HG02642 (cell line): Measurements from ENCODE around the gene CLDN2.
"Not testable (repeated sequence)": the region's sequence is repeated elsewhere in the genome, so short reads cannot be mapped to it uniquely, and the experiment has no call there.

Source experiments
- ATAC-seq: cut with Tn5 transposase; IDR thresholded peaks from one replicate; pipeline ENCODE4 v1.9.1; 2021; ENCODE audit warnings: mild to moderate bottlenecking; ENCODE audit not compliant: unreplicated experiment, poor library complexity

The CLDN2 gene, protein sequence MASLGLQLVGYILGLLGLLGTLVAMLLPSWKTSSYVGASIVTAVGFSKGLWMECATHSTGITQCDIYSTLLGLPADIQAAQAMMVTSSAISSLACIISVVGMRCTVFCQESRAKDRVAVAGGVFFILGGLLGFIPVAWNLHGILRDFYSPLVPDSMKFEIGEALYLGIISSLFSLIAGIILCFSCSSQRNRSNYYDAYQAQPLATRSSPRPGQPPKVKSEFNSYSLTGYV

DNA sequence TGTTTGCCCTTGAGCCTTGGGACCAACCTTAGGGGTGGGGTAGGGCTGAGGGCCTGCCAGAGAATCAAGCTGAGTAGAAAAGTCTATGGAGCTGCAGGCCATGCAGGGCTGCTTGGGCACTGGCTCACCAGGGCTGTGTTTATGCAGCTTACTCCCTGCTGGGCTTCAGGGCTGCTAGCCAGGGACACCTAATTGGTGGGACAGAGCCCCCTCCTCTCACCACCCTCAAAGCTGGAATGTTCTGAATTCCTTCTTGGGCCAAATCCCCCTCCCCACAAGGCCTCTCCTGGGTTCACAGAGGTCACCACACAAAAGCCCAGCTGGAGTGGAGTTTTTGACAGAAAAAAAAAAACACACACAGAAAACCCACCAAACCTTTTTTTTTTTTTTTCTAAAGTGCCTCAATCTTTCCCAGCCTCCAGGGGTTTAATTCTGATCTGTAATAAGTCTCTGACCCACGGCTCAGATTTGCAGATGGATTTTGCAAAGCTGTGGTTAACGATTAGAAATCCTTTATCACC, at the start of gene CLDN2:
Gene CLDN2 (plus strand): TSS at position 471 of the 521 bp plus-strand sequence. CDS start 7,827 bp downstream, outside the sequence.
- ATAC-seq: no peak

DNA sequence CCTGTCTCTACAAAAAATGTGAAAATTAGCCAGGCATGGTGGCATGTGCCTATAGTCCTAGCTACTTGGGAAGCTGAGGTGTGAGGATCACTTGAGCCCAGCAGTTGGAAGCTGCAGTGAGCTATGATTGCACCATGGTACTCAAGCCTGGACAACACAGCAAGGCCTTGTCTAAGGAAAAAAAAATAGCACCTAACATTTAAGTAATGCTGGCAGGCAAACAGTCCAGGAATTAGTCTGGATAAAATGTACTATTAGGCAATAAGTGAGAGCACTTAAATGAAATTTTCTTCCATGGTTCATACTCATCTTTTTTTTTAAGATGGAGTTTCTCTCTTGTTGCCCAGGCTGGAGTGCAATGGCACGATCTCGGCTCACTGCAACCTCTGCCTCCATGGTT, 47.4 kb upstream of the CLDN2 start:
- not testable (repeated sequence) for ATAC-seq

- no peak for ATAC-seq
Observed at GRCh38 chrX:106874075-106874474, 46.1 kb upstream of the CLDN2 start.

DNA sequence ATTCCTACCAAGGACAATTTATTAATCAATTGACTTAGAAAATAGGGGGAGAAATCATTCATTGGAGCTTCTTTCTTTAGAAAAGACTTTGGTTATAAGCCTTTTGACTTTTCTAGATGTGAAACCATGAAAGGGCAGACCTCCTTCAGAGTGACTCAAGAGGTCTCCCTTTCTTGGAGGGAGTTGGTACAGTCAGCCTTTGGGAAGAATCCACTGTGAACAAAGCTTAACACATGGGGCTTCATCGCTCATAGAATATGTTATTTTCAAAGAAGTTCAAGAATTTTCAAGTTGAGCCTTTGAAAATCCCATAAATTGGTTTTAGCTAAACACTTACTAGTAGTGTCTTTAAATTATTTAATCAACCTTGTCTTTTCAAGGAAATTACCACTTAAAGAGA, 45.1 kb upstream of the CLDN2 start:
- ATAC-seq: no peak

DNA sequence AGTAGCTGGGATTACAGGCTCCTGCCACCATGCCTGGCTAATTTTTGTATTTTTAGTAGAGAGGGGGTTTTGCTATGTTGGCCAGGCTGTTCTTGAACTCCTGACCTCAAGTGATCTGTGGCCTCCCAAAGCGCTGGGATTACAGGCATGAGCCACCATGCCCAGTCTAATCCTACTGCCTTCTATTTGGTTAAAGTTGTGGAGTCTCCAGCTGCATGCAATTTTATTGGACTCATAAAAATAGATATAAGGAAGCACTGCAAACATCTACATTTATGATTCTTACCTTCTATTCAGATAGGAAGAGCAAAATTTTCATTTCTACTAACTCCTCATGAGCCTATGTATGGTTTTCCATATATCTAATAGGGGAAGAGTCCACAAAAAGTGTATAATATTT, 30.7 kb upstream of the CLDN2 start:
- no peak for ATAC-seq

GRCh38 chrX:106891762-106892460, 28.3 kb upstream of the CLDN2 start:
- no peak for ATAC-seq

GRCh38 chrX:106894392-106894909, 25.8 kb upstream of the CLDN2 start:
- no peak for ATAC-seq

GRCh38 chrX:106894978-106895452, 25.2 kb upstream of the CLDN2 start:
- no peak for ATAC-seq

- no peak for ATAC-seq
Observed at GRCh38 chrX:106897259-106897658, 22.9 kb upstream of the CLDN2 start.

GRCh38 chrX:106898462-106898861, 21.7 kb upstream of the CLDN2 start:
- peak; percentile 70 for ATAC-seq

DNA sequence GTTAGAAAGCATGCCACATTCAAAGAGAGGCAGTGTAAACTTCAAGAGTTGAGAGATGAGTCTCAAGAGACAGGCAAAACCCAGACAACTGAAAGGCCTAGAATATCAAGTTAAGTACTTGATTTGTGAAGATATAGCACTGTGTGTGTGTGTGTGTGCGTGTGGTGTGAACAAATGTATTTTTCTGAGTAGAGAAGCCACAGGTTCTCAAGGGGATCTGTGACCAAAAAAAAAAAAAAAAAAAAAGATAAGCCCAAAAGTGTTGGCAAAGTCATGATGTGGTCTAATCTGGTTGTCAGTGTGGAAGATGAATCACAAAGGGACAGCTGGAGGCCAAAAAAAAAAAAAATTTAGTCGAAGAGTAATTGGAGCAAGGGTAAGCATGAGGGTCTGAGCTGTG, 20.9 kb upstream of the CLDN2 start:
- ATAC-seq: no peak

GRCh38 chrX:106899841-106900240, 20.4 kb upstream of the CLDN2 start:
- ATAC-seq: no peak

DNA sequence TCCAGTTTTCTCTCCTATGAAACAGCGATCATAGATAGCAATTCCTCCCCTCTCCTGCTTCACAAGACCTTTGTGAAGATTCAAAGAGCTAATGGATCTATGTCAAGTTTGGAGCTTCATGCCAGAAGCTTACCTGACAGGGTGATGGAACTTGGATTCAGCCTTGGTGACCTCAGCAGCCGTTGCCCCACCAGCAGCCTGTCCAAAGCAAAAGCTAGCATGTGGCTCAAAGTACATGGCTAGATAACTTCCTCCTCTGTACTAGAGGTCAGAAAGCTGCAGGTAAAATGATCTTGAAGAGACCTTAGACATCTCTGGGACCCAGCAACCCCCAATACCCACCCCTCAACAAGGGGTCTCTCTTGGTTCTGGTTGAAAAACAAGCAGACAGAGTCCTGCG, 18.9 kb upstream of the CLDN2 start:
- no peak for ATAC-seq

- ATAC-seq: no peak
Observed at GRCh38 chrX:106901781-106902219, 18.4 kb upstream of the CLDN2 start.

DNA sequence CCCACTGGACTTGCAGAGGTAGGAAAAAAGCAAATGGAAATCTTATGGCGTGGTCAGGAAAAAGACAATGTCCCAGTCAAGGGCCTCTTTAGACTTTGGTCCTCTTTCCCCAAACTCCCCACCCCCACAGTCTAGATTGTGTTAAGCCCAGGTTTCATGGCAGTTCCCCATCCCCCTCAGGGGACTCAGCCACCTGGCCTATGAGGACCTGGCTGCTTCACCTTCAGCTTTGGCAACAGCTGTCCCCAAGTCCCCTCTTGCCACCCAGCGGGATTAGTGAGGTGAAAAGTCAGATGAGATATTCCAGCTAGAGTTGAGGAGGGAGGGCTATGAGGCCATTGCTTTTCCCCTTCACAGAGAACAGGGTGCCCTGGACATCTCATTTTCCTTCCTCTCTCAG, 17.5 kb upstream of the CLDN2 start:
- ATAC-seq: no peak

GRCh38 chrX:106903291-106903824, 16.8 kb upstream of the CLDN2 start, which contains the start of gene RIPPLY1:
Gene RIPPLY1 (minus strand): TSS chrX:106903341. CDS start chrX:106903287, 54 bp downstream.
- no peak for ATAC-seq

DNA sequence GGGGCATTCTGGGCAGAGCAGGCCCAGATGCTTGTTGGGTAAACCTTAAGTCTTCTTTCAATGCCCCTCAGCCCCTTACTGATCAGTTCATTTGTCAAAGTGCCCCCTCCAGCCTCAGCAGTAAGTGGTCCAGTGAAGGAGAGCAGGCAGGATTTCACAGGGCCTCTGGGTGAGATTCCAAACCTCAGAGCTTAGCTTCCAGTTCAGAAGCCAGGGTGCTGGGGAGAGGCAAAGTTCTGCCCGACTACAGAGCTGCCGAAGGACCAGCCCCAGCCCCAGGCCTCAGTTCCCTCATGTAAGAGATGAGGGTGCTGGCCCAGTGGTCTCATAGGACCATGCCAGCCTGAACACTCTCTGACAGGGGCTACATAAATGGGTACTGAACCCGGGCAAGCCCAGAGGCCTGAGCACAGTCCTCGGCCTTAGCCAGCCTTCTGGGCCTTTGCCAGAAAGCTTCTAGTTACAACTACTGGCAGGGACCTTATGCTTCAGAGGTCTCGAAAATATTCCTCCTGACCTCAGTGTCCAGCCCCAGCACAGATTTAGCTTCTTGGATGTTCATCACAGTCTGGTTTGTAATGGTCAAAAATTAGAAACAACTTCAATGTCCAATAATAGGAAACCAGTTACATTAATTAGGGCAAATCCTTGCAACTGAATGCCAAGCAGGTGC, 16.2 kb upstream of the CLDN2 start:
- no peak for ATAC-seq

DNA sequence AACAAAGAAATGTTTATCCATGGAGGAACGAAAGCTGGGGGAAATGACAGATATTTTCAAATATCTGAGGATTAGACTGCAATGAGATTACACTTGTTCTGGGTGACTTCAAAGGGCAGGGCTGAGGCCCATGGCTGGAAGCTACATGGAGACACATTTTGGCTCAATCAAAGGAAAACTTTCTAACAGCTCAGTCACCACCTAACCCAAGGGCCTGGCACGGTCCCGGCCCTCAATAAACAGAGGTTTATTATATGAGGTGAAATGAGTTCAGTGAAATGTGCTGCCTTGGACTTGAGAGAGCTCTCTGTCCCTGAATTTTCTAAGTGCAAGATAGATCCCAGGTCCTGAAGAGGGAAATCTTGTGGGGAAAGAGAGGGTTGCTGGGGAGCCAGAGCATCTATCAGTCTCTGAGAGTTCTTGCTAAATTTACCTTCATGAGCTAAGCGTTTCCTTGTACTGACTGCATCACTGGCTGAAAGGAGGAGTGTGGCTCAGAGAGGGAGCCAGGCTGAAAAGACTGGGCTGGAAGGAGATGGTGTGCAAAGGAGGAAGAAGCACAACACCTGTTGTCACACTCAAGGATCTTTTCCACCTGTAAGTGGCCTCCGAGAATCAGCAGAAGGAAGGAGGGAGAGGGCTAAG, 15.0 kb upstream of the CLDN2 start:
- ATAC-seq: no peak

DNA sequence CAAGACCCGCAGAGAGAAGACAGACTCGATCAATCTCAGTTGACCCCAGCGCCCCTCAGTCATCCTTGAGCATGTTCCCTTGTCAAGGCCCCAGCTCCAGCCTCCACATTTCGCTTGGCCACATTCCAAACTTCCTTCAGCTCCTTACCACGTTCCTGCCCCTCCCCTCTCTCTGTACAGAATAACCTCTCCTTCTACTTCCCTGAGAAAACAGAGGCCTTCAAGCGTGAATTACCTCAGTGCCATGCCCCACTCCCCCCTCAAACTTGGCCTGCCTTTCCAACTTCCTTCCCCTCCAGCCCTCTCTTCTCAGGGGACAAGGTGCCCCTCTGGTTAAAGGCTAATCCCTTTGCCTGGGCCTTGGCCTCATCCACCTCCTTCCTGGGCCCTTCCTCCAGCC, 13.8 kb upstream of the CLDN2 start:
- no peak for ATAC-seq

- ATAC-seq: no peak
Observed at GRCh38 chrX:106912864-106913263, 7.3 kb upstream of the CLDN2 start.
